ENCODE data around the gene CALHM5.
"Not testable (repeated sequence)": the region's sequence is repeated elsewhere in the genome, so short reads cannot be mapped to it uniquely, and the experiment has no call there.

The CALHM5 gene

DNA sequence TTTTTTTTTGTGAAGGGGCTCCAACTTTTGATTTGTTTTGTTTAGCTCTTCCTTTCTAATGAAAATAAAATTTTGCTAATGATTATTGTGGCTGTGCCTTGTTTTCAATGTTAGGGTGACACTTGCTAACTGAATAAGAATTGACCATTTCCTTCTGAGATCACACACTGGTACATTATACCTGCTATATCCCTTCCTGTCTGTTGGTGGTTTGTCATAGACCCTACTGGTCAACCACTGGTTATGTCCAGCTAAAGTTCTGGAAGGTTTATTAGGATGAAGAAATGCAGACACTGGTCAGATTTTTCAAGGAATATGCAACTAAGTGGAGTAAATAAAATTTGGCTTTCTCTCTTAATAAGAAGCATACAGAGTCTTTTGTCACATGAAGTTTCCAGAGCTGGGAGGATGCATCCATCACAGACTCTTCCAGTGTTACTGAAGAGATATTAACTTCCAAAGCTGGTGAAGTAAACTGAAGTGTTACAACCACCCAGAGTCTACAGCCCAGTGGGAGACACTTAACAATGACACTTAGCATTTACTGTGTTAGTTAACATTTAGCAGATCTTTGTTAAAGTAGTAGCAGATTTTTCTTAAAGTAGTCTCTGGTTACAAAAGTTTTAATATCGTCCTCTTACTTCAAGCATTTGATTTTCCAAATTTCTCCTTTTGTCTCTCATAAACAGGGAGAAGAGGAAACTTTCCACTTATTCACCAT, 19.7 kb upstream of the CALHM5 start:
- Mint-ChIP-seq H3K27ac (no peak overlapping the region), H3K4me3 (no peak overlapping the region), H3K27me3 (peaks cover 20% of the 10 kb centered on the region), H3K4me1 (ENCODE audit: low read depth) (no peaks in the 10 kb centered on the region), H3K9me3 (no peaks in the 10 kb centered on the region), H3K36me3 (ENCODE audit: low read depth) (no peaks in the 10 kb centered on the region)

- H3K4me1 Mint-ChIP-seq (ENCODE audit: low read depth) = no peaks in the 10 kb centered on the region
- no peak overlapping the region for H3K27ac Mint-ChIP-seq
- peaks cover 20% of the 10 kb centered on the region for H3K27me3 Mint-ChIP-seq
- H3K36me3 Mint-ChIP-seq (ENCODE audit: low read depth) = no peaks in the 10 kb centered on the region
- no peaks in the 10 kb centered on the region for H3K9me3 Mint-ChIP-seq
- H3K4me3 Mint-ChIP-seq = no peak overlapping the region
Measured at GRCh38 chr6:116492331-116493067, 18.9 kb upstream of the CALHM5 start.

DNA sequence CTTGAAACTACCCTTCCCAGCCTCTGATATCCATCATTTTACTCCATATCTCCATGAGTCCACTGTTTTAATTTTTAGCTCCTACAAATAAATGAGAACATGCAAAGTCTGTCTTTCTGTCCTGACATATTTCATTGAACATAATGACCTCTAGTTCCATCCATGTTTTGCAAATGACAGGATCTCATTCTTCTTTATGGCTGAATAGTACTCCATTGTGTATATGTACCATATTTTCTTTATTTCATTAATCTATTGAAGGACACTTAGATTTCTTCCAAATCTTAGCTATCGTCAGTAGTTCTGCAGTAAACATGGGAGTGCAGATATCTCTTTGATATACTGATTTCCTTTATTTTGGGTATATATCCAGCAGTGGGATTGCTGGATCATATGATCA, 16.3 kb upstream of the CALHM5 start:
- H3K36me3 Mint-ChIP-seq (ENCODE audit: low read depth); H3K4me3 Mint-ChIP-seq; H3K27ac Mint-ChIP-seq; H3K4me1 Mint-ChIP-seq (ENCODE audit: low read depth); H3K9me3 Mint-ChIP-seq: not testable (repeated sequence)
- peaks cover 21% of the 10 kb centered on the region for H3K27me3 Mint-ChIP-seq

DNA sequence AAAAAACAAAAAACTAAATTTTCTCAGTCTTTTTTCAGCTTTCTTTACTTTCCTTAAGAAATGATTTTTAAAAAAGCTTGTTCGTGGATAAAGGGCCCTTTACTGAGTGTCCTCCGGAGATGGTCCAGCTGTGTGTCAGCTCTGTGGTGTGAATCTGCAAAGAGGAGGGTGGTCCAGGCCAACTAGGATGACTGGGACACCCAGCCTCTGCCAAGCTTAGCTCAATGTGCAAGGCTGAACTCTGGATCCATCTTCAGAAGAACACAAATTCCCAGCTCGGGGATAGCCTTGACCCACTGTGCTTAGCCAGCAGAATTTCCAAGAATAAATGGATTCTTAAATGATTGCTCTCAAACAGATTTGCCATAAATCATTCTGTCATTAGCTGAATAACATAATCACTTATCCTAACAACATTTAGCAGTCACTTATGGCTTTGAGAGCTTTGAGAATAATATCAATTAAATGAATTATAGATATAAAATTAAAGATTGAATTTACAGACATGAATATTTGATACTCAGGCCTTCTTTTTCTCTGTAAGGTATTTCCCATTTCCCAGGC, 14.2 kb upstream of the CALHM5 start:
- Mint-ChIP-seq H3K4me1 (ENCODE audit: low read depth) (no peaks in the 10 kb centered on the region), H3K4me3 (no peak overlapping the region), H3K27me3 (peaks cover 15% of the 10 kb centered on the region), H3K36me3 (ENCODE audit: low read depth) (no peaks in the 10 kb centered on the region), H3K27ac (no peak overlapping the region), H3K9me3 (no peaks in the 10 kb centered on the region)

GRCh38 chr6:116500969-116501433, 10.4 kb upstream of the CALHM5 start:
- Mint-ChIP-seq H3K27me3 (peaks cover 27% of the 10 kb centered on the region), H3K4me1 (ENCODE audit: low read depth) (no peaks in the 10 kb centered on the region), H3K27ac (no peak overlapping the region), H3K36me3 (ENCODE audit: low read depth) (no peaks in the 10 kb centered on the region), H3K4me3 (no peak overlapping the region), H3K9me3 (peaks cover 3% of the 10 kb centered on the region)

GRCh38 chr6:116507324-116507723, 4.1 kb upstream of the CALHM5 start:
- Mint-ChIP-seq H3K27ac (no peak overlapping the region), H3K27me3 (peaks cover 11% of the 10 kb centered on the region), H3K4me1 (ENCODE audit: low read depth) (no peaks in the 10 kb centered on the region), H3K36me3 (ENCODE audit: low read depth) (no peaks in the 10 kb centered on the region), H3K4me3 (no peak overlapping the region), H3K9me3 (peaks cover 13% of the 10 kb centered on the region)

DNA sequence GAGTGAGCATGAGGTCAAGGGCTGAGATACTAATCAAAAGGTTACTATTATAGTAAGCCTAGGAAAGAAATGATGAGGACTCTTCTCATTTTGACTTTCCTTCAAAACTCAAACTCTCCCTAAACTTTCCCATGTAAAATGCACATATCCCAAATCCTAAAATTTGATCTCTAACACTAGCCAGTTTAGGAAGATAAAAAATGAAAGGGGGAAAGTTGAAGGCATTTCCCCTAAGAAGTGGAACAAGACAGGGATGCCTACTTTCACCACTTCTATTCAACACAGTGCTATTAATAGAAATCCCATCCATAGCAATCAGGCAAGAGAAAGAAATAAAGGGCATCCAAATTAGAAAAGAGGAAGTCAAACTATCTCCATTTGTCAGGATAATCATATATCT, 2.9 kb upstream of the CALHM5 start:
- Mint-ChIP-seq H3K27me3 (peaks cover 5% of the 10 kb centered on the region), H3K36me3 (ENCODE audit: low read depth) (no peaks in the 10 kb centered on the region), H3K4me1 (ENCODE audit: low read depth) (no peaks in the 10 kb centered on the region), H3K27ac (no peak overlapping the region), H3K4me3 (no peak overlapping the region), H3K9me3 (peaks cover 13% of the 10 kb centered on the region)

DNA sequence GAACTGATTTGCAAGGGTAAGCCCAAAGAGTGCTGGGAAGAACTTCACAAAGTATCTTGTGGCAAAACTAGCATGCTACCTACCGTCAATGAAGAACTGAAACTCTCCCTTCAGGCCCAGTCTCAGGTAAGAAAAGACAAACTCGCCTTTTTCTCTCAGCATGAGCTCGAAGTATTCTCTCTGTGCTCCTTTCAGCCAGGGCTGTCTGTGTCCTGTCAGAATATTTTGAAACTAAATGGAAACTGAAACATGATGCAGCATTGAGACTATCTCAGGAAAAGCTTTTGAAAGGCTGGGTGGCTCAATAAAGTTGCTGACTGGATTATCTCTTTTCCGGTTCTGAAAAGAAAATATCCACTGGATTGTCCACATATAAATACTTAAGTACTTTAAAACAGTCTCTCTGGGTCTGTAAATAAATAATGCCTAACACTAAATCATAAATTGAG, 696 bp downstream of the CALHM5 start:
- H3K9me3 Mint-ChIP-seq = peaks cover 10% of the 10 kb centered on the region
- no peaks in the 10 kb centered on the region for H3K36me3 Mint-ChIP-seq (ENCODE audit: low read depth)

DNA sequence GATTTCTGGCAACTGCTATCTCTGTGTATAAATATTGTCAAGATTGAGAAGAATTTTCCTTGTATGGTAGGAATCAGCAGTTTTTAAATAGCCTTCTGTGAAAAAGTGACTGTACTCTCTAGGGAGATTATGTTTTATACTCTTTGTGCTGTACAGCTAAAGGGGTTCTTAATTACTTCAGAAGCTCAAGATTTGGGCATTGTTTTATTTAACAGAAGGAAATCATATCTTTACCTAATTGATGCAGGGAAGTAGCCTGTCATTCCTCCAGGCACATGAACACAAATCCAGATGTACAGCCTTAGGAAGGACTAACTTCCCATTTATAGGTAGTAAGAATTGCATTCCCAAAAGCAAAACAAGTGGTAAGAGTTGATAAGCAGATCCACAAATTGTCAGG, 1.3 kb downstream of the CALHM5 start:
- no peaks in the 10 kb centered on the region for H3K36me3 Mint-ChIP-seq (ENCODE audit: low read depth)
- H3K27me3 Mint-ChIP-seq = no peaks in the 10 kb centered on the region
- H3K4me3 Mint-ChIP-seq = no peak overlapping the region
- H3K9me3 Mint-ChIP-seq = peaks cover 10% of the 10 kb centered on the region
- no peak overlapping the region for H3K27ac Mint-ChIP-seq
- H3K4me1 Mint-ChIP-seq (ENCODE audit: low read depth) = no peaks in the 10 kb centered on the region

More for the DNA sequence above, 696 bp downstream of the CALHM5 start:
- Mint-ChIP-seq H3K4me1 (ENCODE audit: low read depth) (no peaks in the 10 kb centered on the region), H3K4me3 (no peak overlapping the region), H3K27ac (no peak overlapping the region), H3K27me3 (no peaks in the 10 kb centered on the region)

- Mint-ChIP-seq H3K36me3 (ENCODE audit: low read depth) (no peaks in the 10 kb centered on the region), H3K4me1 (ENCODE audit: low read depth) (no peaks in the 10 kb centered on the region), H3K27me3 (no peaks in the 10 kb centered on the region), H3K9me3 (peaks cover 10% of the 10 kb centered on the region), H3K4me3 (no peak overlapping the region), H3K27ac (no peak overlapping the region)
Measured at GRCh38 chr6:116513224-116513875, 1.9 kb downstream of the CALHM5 start.

GRCh38 chr6:116514111-116514510, 2.7 kb downstream of the CALHM5 start:
- Mint-ChIP-seq H3K27ac (no peak overlapping the region), H3K4me1 (ENCODE audit: low read depth) (no peaks in the 10 kb centered on the region), H3K4me3 (no peak overlapping the region), H3K36me3 (ENCODE audit: low read depth) (no peaks in the 10 kb centered on the region), H3K27me3 (no peaks in the 10 kb centered on the region), H3K9me3 (peaks cover 4% of the 10 kb centered on the region)

- H3K4me1 Mint-ChIP-seq (ENCODE audit: low read depth) = no peaks in the 10 kb centered on the region
- H3K9me3 Mint-ChIP-seq = no peaks in the 10 kb centered on the region
- no peaks in the 10 kb centered on the region for H3K36me3 Mint-ChIP-seq (ENCODE audit: low read depth)
- H3K27ac Mint-ChIP-seq = no peak overlapping the region
- H3K4me3 Mint-ChIP-seq = no peak overlapping the region
- H3K27me3 Mint-ChIP-seq = no peaks in the 10 kb centered on the region
Measured at GRCh38 chr6:116515141-116515540, 3.7 kb downstream of the CALHM5 start.

DNA sequence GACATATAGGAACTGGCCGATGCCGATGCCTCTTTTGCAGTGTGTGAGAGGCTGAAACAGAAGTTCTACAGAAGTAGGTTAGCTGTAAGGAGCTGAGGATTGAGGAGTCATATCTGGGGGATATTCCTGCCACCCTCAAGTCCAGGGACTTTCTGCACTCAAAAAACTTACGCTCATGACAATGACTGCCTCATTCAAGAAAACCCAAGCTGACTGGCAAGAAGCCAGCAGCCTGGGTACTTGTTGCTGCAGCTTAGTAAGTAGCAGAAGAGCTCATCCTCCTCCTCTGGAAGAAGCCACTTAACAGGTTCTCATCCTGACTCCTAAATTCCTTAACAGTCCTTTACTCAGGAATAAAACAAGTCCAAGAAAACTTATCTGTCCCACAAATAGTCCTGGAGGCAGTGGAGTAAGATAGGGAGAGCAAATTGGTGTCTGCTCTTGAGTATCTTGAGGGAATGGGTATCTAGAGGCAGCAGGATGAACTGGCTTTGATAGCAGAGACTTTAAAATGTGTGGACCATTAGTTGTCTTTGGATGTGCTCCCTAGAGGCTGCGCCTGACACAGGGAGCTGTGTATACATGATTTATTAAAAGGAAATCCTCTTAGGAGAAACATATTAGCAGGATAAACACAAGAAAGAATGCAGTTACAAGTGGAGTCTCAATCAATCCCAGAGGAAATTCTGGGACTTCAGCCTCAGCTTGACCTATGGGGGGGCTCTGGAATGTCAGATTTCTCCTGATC, 7.4 kb downstream of the CALHM5 start:
- Mint-ChIP-seq H3K9me3 (no peaks in the 10 kb centered on the region), H3K36me3 (ENCODE audit: low read depth) (no peaks in the 10 kb centered on the region), H3K4me3 (no peak overlapping the region), H3K27ac (no peak overlapping the region), H3K4me1 (ENCODE audit: low read depth) (no peaks in the 10 kb centered on the region), H3K27me3 (no peaks in the 10 kb centered on the region)

DNA sequence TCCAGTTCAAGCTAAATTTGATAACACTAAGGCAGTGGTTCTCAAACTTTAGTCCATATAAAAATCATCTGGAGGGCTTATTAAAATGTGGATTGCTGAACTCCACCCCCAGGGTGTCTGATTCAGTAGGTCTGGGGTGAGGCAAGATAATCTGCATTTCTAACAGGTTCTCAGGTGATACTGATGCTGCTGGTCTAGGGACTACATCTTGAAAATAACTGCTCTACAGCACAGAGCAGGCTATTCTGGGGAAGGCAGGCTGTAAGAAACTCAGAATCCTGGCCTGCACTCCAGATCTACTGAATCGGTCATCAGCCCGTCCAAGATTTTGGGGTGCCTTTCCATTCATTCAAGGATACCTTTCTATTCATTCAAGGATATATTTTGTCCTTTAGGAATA, 11.5 kb downstream of the CALHM5 start:
- Mint-ChIP-seq H3K27ac (no peak overlapping the region), H3K36me3 (ENCODE audit: low read depth) (no peaks in the 10 kb centered on the region), H3K4me3 (no peak overlapping the region), H3K27me3 (no peaks in the 10 kb centered on the region), H3K4me1 (ENCODE audit: low read depth) (no peaks in the 10 kb centered on the region), H3K9me3 (no peaks in the 10 kb centered on the region)

All from stimulated activated naive CD8-positive, alpha-beta T cell treated with anti-CD3 and anti-CD28 coated beads, Interleukin-15, Interleukin-2, amounts not matched to agents 100 ng/mL and 50 ng/mL, for 24 hours (primary cell).